ENCODE data around the gene PAX6. TPM values are rescaled to one million over a fixed set of nuclear protein-coding genes. Genes with fewer than 3 reads are reported as not detected.

PAX6 gene
- total RNA-seq, 3 donors from 2014 or later: 0.88 TPM; not detected in 2

- no peak overlapping the region for H3K4me3 ChIP-seq
- no peaks in the 10 kb centered on the region for H3K4me1 ChIP-seq
- no peaks in the 10 kb centered on the region for H3K9me3 ChIP-seq
- H3K27ac ChIP-seq: no peak overlapping the region
- H3K27me3 ChIP-seq: no peaks in the 10 kb centered on the region
- intact Hi-C loops (cut with DNase I; ENCODE audit: low total_unique reads): no loop called here
- TF ChIP-seq POLR2A (IDR thresholded peaks at IDR 0.05) (no peak), POLR2AphosphoS5 (IDR thresholded peaks at IDR 0.05) (no peak), CTCF (IDR thresholded peaks at IDR 0.05) (no peak)
- no peak for DNase-seq (ENCODE audit: low spot score in 2 of 2)
- H3K36me3 ChIP-seq: no peaks in the 10 kb centered on the region
Measured at GRCh38 chr11:31772412-31772811, 38.7 kb downstream of the PAX6 start.

- intact Hi-C loops (cut with DNase I; ENCODE audit: low total_unique reads): no loop called here
- no peaks in the 10 kb centered on the region for H3K4me1 ChIP-seq
- no peaks in the 10 kb centered on the region for H3K27me3 ChIP-seq
- H3K9me3 ChIP-seq: no peaks in the 10 kb centered on the region
- no peak overlapping the region for H3K4me3 ChIP-seq
- no peak for TF ChIP-seq POLR2AphosphoS5 (IDR thresholded peaks at IDR 0.05)
- TF ChIP-seq CTCF (IDR thresholded peaks at IDR 0.05): no peak
- TF ChIP-seq POLR2A (IDR thresholded peaks at IDR 0.05): no peak
- no peaks in the 10 kb centered on the region for H3K36me3 ChIP-seq
- no peak overlapping the region for H3K27ac ChIP-seq
- no peak for DNase-seq (ENCODE audit: low spot score in 2 of 2)
Measured at GRCh38 chr11:31770011-31770700, 41.0 kb downstream of the PAX6 start.

GRCh38 chr11:31768749-31769640 lies 42.1 kb downstream of the PAX6 start:
- H3K4me3 ChIP-seq: no peak overlapping the region
- no peaks in the 10 kb centered on the region for H3K9me3 ChIP-seq
- no peaks in the 10 kb centered on the region for H3K36me3 ChIP-seq
- no peak overlapping the region for H3K27ac ChIP-seq
- intact Hi-C loops (cut with DNase I; ENCODE audit: low total_unique reads): no loop called here
- DNase-seq (ENCODE audit: low spot score in 2 of 2): no peak
- no peaks in the 10 kb centered on the region for H3K4me1 ChIP-seq
- no peaks in the 10 kb centered on the region for H3K27me3 ChIP-seq
- TF ChIP-seq CTCF (IDR thresholded peaks at IDR 0.05) (no peak), POLR2A (IDR thresholded peaks at IDR 0.05) (no peak), POLR2AphosphoS5 (IDR thresholded peaks at IDR 0.05) (no peak)

- Histone ChIP-seq H3K4me1 (no peaks in the 10 kb centered on the region), H3K4me3 (no peak overlapping the region), H3K36me3 (no peaks in the 10 kb centered on the region), H3K27ac (no peak overlapping the region), H3K27me3 (no peaks in the 10 kb centered on the region), H3K9me3 (no peaks in the 10 kb centered on the region)
- intact Hi-C loops (cut with DNase I; ENCODE audit: low total_unique reads): no loop called here
- no peak for DNase-seq (ENCODE audit: low spot score in 2 of 2)
- TF ChIP-seq POLR2A (IDR thresholded peaks at IDR 0.05) (no peak), CTCF (IDR thresholded peaks at IDR 0.05) (no peak), POLR2AphosphoS5 (IDR thresholded peaks at IDR 0.05) (no peak)
Measured at GRCh38 chr11:31767685-31768084, 43.4 kb downstream of the PAX6 start.

- intact Hi-C loops (cut with DNase I; ENCODE audit: low total_unique reads): no loop called here
- no peak for DNase-seq (ENCODE audit: low spot score in 2 of 2)
- H3K27ac ChIP-seq: no peak overlapping the region
- H3K27me3 ChIP-seq: no peaks in the 10 kb centered on the region
- no peaks in the 10 kb centered on the region for H3K36me3 ChIP-seq
- H3K4me1 ChIP-seq: no peaks in the 10 kb centered on the region
- no peak for TF ChIP-seq CTCF (IDR thresholded peaks at IDR 0.05)
- no peak for TF ChIP-seq POLR2A (IDR thresholded peaks at IDR 0.05)
- no peak for TF ChIP-seq POLR2AphosphoS5 (IDR thresholded peaks at IDR 0.05)
- no peak overlapping the region for H3K4me3 ChIP-seq
- H3K9me3 ChIP-seq: no peaks in the 10 kb centered on the region
Measured at GRCh38 chr11:31767066-31767465, 44.1 kb downstream of the PAX6 start.

Measured in breast epithelium (tissue), 4 donors.